ENCODE measurements around the gene ALAD.

Gene ALAD

DNA sequence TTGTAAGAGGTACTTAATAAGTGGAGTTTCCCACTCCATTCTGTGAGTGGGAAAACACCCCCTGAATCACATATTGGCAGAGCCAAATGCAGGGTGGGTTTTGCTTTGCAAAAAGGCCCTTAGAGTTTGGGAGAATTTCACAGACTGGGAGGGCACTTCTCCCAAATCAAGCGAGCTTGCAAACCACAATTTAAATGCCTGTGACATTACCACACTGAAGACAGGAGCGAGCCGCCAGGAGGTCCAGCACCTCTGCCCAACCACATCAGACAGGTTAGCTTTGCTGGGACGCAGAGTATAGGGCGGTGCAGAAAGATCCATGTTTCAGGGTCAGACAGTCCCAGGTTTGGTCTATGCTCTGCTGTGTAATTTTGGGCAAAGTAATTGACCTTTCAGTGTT lies 2.3 kb downstream of the ALAD start:
- TF ChIP-seq, protein P1, sequence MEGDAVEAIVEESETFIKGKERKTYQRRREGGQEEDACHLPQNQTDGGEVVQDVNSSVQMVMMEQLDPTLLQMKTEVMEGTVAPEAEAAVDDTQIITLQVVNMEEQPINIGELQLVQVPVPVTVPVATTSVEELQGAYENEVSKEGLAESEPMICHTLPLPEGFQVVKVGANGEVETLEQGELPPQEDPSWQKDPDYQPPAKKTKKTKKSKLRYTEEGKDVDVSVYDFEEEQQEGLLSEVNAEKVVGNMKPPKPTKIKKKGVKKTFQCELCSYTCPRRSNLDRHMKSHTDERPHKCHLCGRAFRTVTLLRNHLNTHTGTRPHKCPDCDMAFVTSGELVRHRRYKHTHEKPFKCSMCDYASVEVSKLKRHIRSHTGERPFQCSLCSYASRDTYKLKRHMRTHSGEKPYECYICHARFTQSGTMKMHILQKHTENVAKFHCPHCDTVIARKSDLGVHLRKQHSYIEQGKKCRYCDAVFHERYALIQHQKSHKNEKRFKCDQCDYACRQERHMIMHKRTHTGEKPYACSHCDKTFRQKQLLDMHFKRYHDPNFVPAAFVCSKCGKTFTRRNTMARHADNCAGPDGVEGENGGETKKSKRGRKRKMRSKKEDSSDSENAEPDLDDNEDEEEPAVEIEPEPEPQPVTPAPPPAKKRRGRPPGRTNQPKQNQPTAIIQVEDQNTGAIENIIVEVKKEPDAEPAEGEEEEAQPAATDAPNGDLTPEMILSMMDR (IDR thresholded peaks at IDR 0.05; ENCODE audit: control insufficient read depth, extremely low read depth, insufficient read depth), result no peak
- DNase-seq (ENCODE audit: low read depth), result no peak
- no peak overlapping the region for H3K4me3 ChIP-seq (ENCODE audit: low read depth, low read length)

DNA sequence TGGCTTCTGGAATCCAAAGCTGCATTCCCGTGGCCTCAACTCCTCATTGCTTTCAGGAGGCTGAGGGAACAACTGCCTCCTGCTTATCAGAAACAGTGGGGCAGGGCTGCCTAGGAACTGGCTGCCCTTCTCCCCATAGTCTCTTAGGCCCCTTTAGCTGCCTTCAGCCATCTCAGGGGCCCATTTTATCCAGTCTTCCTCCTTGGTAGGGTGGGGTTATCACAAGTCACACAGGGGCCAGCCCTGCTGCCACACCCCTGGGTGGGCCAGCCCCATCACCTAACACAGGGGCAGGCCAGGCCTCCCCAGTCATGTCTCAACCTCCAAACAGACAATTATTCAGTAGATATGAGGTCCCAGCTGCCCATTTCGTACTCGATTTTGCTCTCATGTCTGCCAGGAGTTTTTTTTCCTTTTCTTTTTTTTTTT lies 3.9 kb downstream of the ALAD start:
- no peak overlapping the region for H3K4me3 ChIP-seq (ENCODE audit: low read depth, low read length)
- TF ChIP-seq, protein P1 (IDR thresholded peaks at IDR 0.05; ENCODE audit: control insufficient read depth, extremely low read depth, insufficient read depth), result no peak
- no peak for DNase-seq (ENCODE audit: low read depth)

DNA sequence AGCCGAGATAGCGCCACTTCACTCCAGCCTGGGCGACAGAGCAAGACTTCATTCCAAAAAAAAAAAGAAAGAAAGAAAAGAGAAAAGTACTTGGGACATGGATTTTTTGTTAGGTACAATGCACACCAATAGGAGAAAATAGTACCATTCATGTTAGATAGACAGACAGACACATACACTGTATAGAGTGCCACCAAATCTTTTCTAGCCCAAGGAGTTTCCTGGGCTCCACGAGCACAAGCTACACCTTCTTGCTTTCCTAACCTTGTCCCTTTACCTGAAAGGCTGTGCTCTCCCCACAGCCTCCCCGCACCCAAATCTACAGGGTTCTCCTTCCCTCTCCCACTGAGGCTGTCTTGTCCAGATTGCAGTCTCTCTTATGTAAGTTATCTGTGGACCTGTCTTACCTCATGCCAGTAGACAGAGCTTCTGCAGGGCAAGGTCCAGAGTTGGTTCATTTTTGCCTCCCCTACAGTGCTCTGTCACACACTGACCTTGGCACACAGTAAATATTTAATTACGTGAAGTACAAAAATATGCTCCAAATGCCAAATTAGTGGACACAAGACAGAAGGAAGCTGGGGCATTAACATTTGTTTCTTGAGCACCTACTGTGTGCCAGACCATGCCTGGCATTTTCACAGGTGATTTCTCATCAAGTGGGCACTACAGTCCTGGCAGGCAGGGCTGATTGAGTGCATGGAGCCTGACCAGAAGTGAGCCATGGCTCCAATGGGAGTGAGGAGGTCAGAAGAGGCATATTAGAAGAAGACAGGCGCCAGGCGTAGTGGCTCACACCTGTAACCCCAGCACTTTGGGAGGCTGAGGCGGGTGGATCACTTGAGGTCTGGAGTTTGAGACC lies 5.9 kb downstream of the ALAD start:
- no peak for DNase-seq (ENCODE audit: low read depth)
- TF ChIP-seq, protein P1 (IDR thresholded peaks at IDR 0.05; ENCODE audit: control insufficient read depth, extremely low read depth, insufficient read depth), result no peak
- no peak overlapping the region for H3K4me3 ChIP-seq (ENCODE audit: low read depth, low read length)

DNA sequence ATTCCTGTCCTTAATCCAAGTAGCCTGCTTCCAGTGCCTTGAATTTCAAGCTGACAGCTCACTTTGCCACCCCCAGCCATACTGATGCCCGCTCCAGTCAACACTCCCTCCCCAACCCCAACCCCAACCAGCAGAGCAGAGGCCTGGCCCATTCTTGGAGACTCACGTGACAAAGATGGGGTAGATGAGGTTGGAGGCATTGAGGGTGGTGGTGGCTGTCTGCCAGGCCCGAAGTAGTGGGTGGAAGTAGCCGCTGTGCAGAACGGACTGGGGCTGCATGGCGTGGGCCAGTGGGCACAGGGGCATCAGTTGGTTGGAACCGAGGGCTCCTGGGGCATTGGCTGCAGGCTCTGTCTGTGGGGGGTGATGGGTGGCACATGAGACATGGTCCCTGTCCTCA lies 7.8 kb downstream of the ALAD start:
- TF ChIP-seq, protein P1 (IDR thresholded peaks at IDR 0.05; ENCODE audit: control insufficient read depth, extremely low read depth, insufficient read depth), result no peak
- DNase-seq (ENCODE audit: low read depth), result no peak
- H3K4me3 ChIP-seq (ENCODE audit: low read depth, low read length), result no peak overlapping the region

DNA sequence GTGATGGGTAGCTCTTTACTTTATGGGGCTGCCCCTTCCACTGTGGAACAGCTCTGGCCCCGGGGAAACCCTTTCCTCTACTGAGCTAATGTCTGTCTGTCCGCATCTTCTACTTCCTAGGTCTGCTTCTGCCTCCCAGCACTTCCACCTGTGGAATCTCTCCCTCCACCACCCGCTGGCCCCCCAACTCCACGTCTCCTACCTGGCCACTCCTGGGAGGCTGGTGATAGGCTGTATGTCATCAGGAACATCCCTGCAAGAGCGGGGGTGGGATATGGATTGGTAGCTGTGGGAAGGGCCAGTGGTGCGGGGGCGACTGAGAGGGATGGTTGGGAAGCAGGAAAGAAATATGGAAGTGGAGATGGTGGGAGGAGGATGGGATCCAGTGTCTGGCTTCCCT lies 9.2 kb downstream of the ALAD start:
- DNase-seq (ENCODE audit: low read depth), result no peak
- no peak overlapping the region for H3K4me3 ChIP-seq (ENCODE audit: low read depth, low read length)
- TF ChIP-seq, protein P1 (IDR thresholded peaks at IDR 0.05; ENCODE audit: control insufficient read depth, extremely low read depth, insufficient read depth), result no peak

DNA sequence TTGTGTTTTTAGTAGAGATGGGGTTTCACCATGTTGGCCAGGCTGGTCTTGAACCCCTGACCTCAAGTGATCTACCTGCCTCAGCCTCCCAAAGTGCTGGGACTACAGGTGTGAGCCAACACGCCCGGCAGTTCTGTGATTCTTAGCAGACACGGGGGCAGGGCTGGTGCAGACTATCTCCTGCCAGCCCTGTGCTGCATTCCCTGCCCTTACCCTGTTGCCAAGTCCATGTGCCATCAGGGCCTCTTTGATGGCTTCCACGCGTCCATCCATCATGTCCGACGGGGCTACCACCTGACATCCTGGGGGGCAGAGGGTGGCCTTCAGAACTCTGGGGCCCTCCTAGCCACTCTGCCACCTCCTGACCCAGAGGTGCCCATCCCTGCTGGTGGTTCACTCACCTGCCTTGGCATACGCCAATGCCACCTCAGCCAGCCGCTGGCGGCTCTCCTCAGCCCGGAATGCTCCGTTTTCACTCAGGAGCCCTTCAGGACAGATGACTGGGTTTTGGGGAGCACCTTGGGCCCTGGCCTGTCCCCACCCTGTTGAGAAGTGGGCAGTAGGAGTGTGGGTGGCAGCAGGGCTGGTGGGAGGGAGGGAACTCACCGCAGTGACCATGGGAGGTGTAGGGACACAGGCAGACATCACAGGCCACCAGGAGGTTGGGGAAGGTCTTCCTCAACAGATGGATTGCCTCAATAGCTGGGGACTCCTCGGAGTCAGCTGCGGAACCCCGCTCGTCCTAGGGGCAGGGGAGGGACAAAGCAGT lies 10.7 kb downstream of the ALAD start:
- no peak for DNase-seq (ENCODE audit: low read depth)
- TF ChIP-seq, protein P1 (IDR thresholded peaks at IDR 0.05; ENCODE audit: control insufficient read depth, extremely low read depth, insufficient read depth), result no peak
- H3K4me3 ChIP-seq (ENCODE audit: low read depth, low read length), result no peak overlapping the region

Data from LNCaP clone FGC (cell line).